ENCODE results near the gene AKT1.
A peak's percentile ranks its signal among the peaks of the same experiment; 100 is the strongest.

The AKT1 gene

DNA sequence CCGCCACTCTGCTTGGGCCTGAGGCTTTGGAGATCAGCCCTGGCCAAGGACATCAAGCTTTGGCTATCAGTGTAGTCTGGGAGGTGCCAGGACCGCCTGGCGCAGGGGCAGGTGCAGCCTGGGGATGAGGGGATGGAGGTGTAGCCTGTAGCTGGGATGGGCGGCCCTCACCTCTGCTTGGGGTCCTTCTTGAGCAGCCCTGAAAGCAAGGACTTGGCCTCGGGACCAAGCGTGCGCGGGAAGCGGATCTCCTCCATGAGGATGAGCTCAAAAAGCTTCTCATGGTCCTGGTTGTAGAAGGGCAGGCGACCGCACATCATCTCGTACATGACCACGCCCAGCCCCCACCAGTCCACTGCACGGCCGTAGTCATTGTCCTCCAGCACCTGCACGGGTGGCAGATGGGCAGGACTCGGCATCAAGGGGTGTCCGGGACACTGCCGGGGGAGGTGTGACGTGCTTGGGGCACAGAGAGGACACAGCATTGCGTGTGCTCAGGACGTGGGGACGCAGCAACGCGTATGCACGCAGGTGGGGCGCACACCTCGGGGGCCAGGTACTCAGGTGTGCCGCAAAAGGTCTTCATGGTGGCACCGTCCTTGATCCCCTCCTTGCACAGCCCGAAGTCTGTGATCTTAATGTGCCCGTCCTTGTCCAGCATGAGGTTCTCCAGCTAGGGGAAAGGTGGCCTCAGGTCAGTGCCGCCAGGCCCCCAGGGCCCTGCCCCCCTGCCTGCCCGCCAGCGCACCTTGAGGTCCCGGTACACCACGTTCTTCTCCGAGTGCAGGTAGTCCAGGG is 22.6 kb downstream of the AKT1 start:
- no peak for DNase-seq (ENCODE audit: low read depth in 3 of 3)

DNA sequence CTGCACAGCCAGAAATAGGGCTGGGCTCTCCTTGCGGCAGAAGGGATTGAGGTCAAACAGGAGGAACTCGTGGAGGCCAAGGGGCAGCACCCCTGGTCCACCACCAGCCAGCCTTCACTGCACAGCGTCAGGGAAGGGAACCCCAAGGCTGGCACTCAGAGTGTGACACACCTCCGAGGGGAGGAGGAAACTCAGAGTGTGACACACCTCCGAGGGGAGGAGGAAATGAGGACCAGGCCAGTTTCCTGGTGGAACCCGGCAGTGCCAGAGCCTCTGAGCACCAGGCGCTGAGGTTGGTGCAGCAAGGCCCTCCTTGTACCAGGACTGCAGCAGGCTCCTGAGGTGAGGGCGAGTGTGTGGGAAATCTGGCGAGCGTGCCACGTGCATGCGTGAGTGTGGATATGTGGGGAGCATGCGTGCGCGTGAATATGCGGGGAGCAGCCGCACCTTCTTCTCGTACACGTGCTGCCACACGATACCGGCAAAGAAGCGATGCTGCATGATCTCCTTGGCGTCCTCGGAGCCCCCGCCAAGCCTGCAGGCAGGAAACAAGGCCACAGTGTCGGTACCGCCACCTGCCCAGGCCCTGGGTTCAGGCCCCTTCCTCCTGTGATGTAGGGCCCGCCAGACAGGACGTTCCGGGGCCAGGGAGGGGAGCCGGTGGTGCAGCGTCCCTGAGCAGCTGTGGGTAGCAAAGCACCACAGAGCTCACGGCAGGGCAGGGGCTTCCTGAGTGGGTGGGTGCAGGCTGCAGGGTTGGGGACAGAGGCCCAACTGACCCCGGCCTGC is 23.4 kb downstream of the AKT1 start:
- no peak for DNase-seq (ENCODE audit: low read depth in 3 of 3)

DNA sequence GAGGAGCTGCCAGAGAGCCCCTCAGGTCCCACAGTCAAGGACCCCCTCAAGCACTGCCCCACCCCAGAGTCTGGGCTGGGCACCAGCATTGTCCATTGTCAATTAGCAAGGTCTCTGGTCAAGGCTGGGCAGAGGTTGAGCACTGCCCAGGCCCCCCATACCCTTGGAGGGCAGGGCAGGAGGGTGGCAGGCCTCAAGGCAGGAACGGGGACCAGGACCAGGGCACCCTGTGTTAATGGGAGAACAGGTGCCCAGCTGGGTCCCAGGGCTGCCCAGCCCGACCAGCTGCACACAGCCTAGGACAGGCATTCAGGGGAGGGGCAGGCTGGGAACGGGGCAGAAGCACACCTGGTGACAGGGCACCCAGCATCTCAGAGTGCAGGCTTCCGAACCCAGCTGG is 24.2 kb downstream of the AKT1 start:
- DNase-seq (ENCODE audit: low read depth in 3 of 3) = no peak

- no peak for DNase-seq (ENCODE audit: low read depth in 3 of 3)
These were observed 24.7 kb downstream of the AKT1 start for GRCh38 chr14:104770851-104771272.

DNA sequence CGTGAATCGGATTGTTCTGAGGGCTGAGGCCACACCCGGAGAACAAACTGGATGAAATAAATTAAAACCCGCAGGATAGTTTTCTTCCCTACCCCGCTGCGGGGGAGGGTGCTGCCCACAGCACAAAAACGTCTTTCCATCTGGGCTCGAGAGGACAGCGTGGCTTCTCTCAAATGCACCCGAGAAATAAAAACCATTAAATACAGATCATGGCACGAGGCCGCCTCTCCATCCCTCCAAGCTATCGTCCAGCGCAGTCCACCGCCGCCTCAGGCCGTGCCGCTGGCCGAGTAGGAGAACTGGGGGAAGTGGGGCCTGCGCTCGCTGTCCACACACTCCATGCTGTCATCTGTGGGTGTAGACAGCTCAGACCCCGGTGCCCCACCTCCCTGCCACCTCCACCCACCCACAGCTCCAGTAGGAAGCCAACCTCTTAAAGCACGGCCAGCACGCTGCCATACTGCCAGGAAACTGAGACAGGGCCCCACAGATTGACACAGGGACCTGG is 25.4 kb downstream of the AKT1 start:
- DNase-seq (ENCODE audit: low read depth in 3 of 3) = no peak

DNA sequence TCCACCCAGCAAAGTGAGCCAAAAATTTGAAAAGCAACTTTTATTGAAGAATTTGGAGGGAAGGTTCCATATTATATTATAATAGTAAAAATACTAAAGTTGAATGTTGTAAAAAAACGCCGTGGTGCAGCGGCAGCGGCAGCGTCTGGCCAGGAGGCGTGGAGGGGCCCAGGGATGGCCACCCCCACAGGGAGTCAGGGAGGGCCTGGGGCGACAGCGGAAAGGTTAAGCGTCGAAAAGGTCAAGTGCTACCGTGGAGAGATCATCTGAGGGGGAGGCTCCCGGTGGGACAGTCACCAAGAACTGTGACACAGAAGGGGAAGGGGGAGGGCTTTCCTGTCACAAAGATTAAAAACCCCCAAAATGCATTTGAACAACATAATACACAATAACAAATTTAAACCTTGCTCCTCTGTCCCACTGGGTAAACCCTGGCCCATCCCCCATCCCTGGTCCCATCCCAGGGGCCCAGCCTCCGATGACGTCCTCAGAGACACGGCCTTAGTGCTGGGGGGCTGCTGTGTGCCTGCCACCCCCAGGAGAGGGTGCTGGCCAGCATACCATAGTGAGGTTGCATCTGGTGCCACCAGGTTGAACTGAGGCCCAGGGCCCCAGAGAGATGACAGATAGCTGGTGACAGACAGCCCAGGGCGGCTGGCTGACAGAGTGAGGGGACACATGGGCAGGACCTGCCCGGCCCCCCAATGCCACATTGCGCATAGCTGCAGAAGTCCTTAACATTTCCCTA is 26.1 kb downstream of the AKT1 start:
- no peak for DNase-seq (ENCODE audit: low read depth in 3 of 3)

GRCh38 chr14:104768437-104769323 is 26.9 kb downstream of the AKT1 start:
- DNase-seq (ENCODE audit: low read depth in 3 of 3) = peak; percentile 87 to 91 (median 87)

- DNase-seq (ENCODE audit: low read depth in 3 of 3) = no peak
These were observed 28.0 kb downstream of the AKT1 start for GRCh38 chr14:104767634-104767918.

DNA sequence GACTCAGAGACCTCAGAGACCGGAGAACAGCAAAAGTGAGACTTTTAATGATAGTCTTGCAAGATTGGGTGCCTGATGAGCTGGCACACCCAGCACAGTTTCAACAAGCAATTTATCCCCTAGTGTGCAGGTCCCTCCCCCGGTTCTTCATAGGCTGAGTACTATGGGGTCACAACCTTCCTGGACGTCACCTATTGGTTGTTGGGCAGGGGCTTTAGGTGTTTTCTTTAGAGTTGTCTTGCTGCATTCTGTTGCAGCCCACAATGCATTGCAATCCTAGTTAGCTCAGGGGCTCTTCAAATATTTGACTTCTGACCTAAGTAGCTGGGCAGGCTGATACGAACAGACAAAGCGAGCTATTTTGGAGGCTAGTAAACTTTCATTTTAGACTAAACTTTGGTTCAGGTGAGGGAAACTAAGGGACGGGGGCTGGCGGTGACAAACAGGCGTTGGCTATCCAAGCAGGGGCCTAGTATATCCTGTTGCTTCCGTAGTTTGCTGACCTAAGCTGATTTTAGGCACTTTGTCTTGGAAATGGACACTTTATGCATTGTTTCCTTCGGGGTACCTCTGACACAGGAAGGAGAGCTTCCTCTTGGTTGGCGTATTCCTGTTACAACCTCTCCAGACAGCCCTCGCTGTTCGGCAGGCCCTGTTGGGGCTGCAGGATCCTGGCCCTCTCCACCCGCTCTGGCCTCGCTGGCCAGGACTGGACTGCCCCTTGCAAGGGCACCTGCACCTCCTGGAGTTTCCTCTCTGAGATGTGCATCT is 28.5 kb downstream of the AKT1 start:
- DNase-seq (ENCODE audit: low read depth in 3 of 3) = no peak

DNA sequence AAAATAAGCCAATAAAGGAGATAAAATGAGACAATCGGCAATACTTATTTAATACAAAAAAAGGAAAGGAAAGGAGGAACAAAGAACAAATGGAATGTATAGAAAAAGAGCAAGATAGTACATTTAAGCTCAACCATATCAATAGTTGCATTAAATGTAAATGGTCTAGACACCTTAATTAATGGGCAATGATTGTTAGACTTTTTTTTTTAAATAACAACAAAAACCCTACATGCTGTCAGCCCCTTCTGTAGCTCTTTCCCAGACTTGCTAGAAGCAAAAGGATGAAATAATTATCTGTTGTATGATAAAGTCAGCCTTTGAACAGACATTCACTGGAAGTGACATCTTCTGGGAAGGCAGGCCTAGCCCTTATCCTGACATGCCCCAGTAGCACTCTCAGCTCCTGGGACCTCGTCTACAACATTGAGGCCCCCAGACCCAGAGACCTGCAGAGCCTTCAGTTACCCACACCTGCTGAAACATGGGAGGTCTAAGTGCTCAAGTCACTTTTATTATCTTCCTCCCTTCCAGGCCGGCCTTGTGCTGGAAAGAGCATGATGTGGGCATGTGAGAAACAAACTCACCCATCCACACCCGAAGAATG is 29.2 kb downstream of the AKT1 start:
- DNase-seq (ENCODE audit: low read depth in 3 of 3) = no peak

DNA sequence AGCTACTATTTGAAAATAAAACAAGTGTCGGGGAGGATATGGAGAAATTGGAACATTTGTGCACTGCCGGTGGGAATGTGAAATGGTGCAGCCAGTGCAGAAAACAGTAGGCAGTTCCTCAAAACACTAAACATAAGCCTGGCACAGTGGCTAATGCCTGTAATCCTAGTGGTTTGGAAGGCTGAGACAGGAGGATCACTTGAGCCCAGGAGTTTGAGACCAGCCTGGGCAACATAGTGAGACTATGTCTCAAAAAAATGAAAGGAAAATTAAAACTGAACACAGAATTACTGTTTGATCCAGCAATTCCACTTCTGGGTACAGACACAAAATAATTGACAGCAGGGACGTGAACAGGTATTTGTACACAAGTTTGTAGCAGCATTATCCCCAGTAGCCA is 30.0 kb downstream of the AKT1 start:
- no peak for DNase-seq (ENCODE audit: low read depth in 3 of 3)

DNA sequence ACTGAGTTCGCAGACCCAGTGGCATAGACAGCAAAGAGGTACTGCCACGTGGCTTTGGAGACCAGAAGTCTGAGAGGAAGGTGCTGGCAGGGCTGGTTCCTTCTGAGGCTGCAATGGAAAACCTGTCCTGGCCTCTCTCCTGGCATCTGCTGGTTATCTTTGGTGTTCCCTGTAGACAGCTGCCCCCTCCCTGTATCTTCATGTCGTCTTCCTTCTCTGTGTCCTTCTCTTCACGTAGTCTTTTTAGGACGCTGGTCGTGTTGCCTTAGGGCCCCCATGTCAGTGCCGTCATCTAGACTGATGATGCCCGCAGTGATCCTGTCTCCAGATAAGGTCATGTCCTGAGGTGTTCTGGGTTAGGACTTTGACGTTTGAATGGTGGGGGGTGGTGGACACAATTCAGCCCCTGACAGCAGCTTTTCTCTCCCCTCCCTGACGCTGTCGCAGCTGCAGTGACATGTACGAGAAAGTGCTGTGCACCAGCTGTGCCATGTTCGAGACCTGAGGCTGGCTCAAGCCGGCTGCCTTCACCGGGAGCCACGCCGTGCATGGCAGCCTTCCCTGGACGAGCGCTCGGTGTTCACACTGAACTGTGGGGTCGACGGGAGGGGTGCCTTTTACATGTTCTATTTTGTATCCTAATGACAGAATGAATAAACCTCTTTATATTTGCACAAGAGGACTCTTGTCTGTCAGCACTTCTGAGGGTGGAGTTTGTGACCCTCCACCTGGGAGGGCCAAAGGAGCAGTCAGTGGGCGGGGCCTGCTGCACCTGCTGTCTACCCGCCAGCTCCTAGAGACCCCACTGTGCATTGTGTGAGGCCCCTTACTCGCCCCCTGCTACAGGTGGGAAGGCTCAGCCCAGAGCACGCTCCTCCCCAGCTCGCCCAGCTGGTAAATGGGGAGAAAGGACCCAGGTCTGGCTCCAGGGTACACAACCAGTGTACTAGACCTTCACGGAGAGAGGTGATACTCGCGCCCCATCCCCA is 36.3 kb downstream of the AKT1 start:
- DNase-seq (ENCODE audit: low read depth in 3 of 3) = no peak

- no peak for DNase-seq (ENCODE audit: low read depth in 3 of 3)
These were observed 37.7 kb downstream of the AKT1 start for GRCh38 chr14:104757681-104758392.

- DNase-seq (ENCODE audit: low read depth in 3 of 3) = no peak
These were observed 38.3 kb downstream of the AKT1 start for GRCh38 chr14:104757238-104757585.

DNA sequence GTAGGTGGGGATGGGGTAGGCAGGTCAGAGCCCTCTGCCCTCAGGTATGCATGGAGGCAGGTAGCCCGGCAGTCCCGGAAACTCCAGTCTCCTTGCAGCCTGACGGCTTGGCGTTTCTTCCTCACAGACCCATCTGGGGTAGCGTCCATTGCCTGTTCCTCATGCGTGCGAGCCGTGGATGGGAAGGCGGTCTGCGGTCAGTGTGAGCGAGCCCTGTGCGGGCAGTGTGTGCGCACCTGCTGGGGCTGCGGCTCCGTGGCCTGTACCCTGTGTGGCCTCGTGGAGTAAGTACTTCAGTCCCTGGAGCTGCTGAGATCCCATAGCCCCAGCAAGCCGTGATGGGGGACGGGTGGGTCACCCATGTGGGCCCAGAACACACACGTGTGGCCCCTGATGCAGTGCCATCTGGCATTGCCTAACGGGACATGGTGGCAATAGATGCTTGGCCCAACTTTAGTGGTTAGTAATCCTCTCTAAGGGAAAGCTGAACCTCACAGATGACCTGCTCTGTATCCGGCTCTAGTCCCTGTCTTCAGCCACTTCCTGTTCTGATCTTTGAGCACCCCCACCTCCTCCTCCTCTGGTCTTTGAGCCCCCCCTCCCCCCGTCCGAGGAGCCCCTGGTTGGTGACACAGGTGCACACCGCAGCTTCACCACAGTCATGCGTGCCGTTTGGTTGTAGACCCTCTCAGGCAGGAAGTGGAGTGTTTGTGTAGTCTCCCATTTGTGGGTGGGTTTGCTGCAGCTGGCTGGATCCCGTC is 38.9 kb downstream of the AKT1 start:
- no peak for DNase-seq (ENCODE audit: low read depth in 3 of 3)

DNA sequence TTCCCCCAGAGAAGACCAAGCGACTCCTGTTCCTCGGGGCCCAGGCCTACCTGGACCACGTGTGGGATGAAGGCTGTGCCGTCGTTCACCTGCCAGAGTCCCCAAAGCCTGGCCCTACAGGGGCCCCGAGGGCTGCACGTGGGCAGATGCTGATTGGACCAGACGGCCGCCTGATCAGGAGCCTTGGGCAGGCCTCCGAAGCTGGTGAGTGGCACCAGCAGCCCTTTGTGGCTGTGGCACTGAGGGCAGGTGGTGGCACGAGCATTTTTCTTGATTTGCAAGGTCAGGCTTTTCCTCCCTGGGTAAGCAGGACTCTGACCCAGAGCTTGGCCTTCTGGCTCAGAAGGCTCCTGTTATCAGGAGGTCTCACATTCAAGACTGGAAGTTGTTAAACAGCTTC is 39.9 kb downstream of the AKT1 start:
- no peak for DNase-seq (ENCODE audit: low read depth in 3 of 3)

DNA sequence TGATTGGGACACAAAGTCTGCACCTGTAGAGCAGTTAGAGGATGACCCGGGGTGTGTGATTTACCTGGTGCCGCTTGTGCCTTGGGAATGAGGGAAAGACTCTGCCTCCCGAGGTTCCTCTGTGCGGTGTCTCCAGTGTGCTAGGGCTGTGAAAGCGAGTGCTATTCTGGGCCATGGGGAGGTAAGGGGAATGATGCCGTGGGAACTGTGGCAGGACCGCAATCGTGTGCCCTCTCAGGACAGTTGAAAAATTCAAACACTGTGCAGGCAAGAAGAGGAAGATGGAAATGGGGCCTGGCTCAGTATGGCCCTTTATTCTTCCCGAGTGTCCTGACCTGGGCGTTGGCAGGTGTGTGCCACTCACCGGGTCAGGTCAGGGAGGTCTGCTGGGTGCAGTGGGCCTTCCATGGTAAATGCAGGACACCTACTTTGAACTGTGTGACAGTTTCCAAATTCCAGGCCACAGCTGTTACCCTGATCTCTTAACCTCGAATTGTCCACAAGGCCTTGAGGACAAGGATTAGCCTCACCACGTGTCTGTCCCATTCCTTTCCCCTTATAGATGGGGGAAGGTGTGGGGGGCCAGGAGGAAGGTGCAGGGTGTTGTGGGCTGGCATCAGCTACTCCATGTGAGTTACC is 41.2 kb downstream of the AKT1 start:
- DNase-seq (ENCODE audit: low read depth in 3 of 3) = no peak

Measured in stimulated activated CD4-positive, alpha-beta T cell treated with anti-CD3 and anti-CD28 coated beads, TNF-alpha, amount 100 ng/mL, for 4 hours (primary cell).